ENCODE results near the gene PCDHGA6. TPM values are rescaled to one million over a fixed set of nuclear protein-coding genes. Genes with fewer than 3 reads are reported as not detected.
"Not testable (repeated sequence)": the region's sequence is repeated elsewhere in the genome, so short reads cannot be mapped to it uniquely, and the experiment has no call there.

PCDHGA6 gene
- total RNA-seq, 1 donor from 2014 or later: 0.41 TPM

DNA sequence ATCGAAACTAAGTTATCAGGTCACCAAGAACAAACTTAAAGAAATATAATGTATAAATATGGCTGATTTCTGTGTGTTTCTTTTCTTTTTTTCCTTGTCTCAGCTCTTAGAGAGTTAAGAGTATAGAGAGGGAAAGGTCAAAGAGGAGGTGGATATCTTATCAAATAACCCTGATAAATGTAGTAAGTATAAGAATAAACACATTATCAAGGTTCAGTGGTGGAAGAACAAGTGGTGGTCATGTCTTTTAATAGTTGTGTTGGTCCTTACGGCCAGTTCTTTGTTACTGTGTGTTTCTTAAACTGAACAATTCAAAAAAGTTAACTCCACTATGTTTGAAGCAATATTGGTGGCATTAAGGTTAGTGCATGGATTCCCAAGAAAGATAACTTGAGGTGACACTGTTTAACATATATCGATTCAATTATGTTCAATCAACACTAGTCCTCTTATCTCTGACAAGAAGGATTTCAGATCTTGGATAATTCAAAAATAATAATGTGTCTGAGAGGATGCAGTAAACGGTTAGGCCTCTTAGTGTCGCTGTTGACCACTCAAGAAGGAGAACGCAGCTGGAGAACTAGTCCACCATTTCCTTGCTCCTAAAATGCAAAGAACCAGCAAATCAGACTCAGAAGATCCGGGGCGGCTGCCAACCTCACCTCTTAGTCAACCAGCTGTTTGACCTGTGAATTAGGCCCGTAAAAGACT, 30.3 kb upstream of the PCDHGA6 start, which contains the start of gene PCDHGA3:
Gene PCDHGA3, plus strand, starts transcription at position 588 of the 711 bp plus-strand sequence. CDS start 205 bp downstream, outside the sequence.
- Mint-ChIP-seq H3K9me3 (ENCODE audit: unreplicated experiment) (peaks cover 49% of the 10 kb centered on the region), H3K4me3 (ENCODE audit: unreplicated experiment) (no peak within 1 kb of the TSS), H3K36me3 (ENCODE audit: low read depth, unreplicated experiment) (peaks cover 6% of the 10 kb centered on the region), H3K27me3 (ENCODE audit: low read depth, unreplicated experiment) (no peaks in the 10 kb centered on the region), H3K27ac (ENCODE audit: unreplicated experiment) (no peak within 1 kb of the TSS), H3K4me1 (ENCODE audit: low read depth, unreplicated experiment) (no peaks in the 10 kb centered on the region)
- TF ChIP-seq EZH2 (IDR thresholded peaks at IDR 0.05; ENCODE audit: insufficient read depth, low read length) (no peak), CTCF (IDR thresholded peaks at IDR 0.05; ENCODE audit: insufficient read depth, low read depth, low read length) (peak; percentile 41)
- DNase-seq (ENCODE audit: low read depth) (peak; percentile 55), FAIRE-seq (no peak)
- Histone ChIP-seq H3K79me2 (ENCODE audit: insufficient read depth, low read length) (no peaks in the 10 kb centered on the region), H3K4me2 (ENCODE audit: low read length) (peak within 1 kb of the TSS; percentile 66), H3K36me3 (ENCODE audit: insufficient read depth, low read length) (no peaks in the 10 kb centered on the region), H2AFZ (ENCODE audit: low read depth, low read length) (peak within 1 kb of the TSS; percentile 76), H3K9me3 (ENCODE audit: insufficient read depth, low read depth, low read length) (peaks cover 36% of the 10 kb centered on the region), H3K4me1 (ENCODE audit: insufficient read depth, low read length) (no peaks in the 10 kb centered on the region), H3K27ac (ENCODE audit: low read depth, low read length) (no peak within 1 kb of the TSS), H3K4me3 (ENCODE audit: insufficient read depth, low read depth, low read length) (peak within 1 kb of the TSS; percentile 54), H3K27me3 (ENCODE audit: insufficient read depth, low read length) (peaks cover 3% of the 10 kb centered on the region), H3K9ac (ENCODE audit: low read length) (peak within 1 kb of the TSS; percentile 53), H4K20me1 (ENCODE audit: insufficient read depth, low read length) (no peaks in the 10 kb centered on the region)

DNA sequence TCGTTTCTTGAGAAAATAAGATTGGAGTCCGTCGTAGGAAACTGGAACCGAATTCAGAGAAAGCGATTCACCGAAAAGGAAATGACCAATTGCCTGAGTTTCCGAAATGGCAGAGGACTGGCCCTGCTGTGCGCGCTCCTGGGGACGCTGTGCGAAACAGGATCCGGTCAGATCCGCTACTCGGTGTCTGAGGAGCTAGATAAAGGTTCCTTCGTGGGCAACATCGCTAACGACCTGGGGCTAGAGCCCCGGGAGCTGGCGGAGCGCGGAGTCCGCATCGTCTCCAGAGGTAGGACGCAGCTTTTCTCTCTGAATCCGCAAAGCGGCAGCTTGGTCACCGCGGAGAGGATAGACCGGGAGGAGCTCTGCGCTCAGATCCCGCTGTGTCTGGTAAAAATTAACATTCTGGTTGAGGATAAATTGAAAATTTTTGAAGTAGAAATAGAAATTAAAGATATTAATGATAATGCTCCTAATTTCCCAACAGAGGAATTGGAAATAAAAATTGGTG, 29.7 kb upstream of the PCDHGA6 start:
- H4K20me1 ChIP-seq (ENCODE audit: insufficient read depth, low read length): no peaks in the 10 kb centered on the region
- Mint-ChIP-seq H3K27ac (ENCODE audit: unreplicated experiment) (no peak overlapping the region), H3K4me3 (ENCODE audit: unreplicated experiment) (no peak overlapping the region), H3K4me1 (ENCODE audit: low read depth, unreplicated experiment) (no peaks in the 10 kb centered on the region), H3K27me3 (ENCODE audit: low read depth, unreplicated experiment) (no peaks in the 10 kb centered on the region), H3K36me3 (ENCODE audit: low read depth, unreplicated experiment) (peaks cover 6% of the 10 kb centered on the region), H3K9me3 (ENCODE audit: unreplicated experiment) (peaks cover 44% of the 10 kb centered on the region)
- H3K4me3 ChIP-seq (ENCODE audit: insufficient read depth, low read depth, low read length): peak overlapping the region; percentile 54
- peaks cover 33% of the 10 kb centered on the region for H3K9me3 ChIP-seq (ENCODE audit: insufficient read depth, low read depth, low read length)
- H3K36me3 ChIP-seq (ENCODE audit: insufficient read depth, low read length): no peaks in the 10 kb centered on the region
- no peak for FAIRE-seq
- TF ChIP-seq EZH2 (IDR thresholded peaks at IDR 0.05; ENCODE audit: insufficient read depth, low read length) (no peak), CTCF (IDR thresholded peaks at IDR 0.05; ENCODE audit: insufficient read depth, low read depth, low read length) (no peak)
- peak overlapping the region; percentile 76 for H2AFZ ChIP-seq (ENCODE audit: low read depth, low read length)
- H3K4me2 ChIP-seq (ENCODE audit: low read length): peak overlapping the region; percentile 66
- no peak for DNase-seq (ENCODE audit: low read depth)
- H3K27ac ChIP-seq (ENCODE audit: low read depth, low read length): no peak overlapping the region
- H3K79me2 ChIP-seq (ENCODE audit: insufficient read depth, low read length): no peaks in the 10 kb centered on the region
- H3K27me3 ChIP-seq (ENCODE audit: insufficient read depth, low read length): peaks cover 3% of the 10 kb centered on the region
- H3K4me1 ChIP-seq (ENCODE audit: insufficient read depth, low read length): no peaks in the 10 kb centered on the region
- H3K9ac ChIP-seq (ENCODE audit: low read length): peak overlapping the region; percentile 53

- Mint-ChIP-seq H3K27ac (ENCODE audit: unreplicated experiment) (no peak overlapping the region), H3K36me3 (ENCODE audit: low read depth, unreplicated experiment) (peaks cover 3% of the 10 kb centered on the region), H3K4me3 (ENCODE audit: unreplicated experiment) (no peak overlapping the region), H3K4me1 (ENCODE audit: low read depth, unreplicated experiment) (no peaks in the 10 kb centered on the region), H3K9me3 (ENCODE audit: unreplicated experiment) (peaks cover 36% of the 10 kb centered on the region), H3K27me3 (ENCODE audit: low read depth, unreplicated experiment) (no peaks in the 10 kb centered on the region)
- Histone ChIP-seq H3K9me3 (ENCODE audit: insufficient read depth, low read depth, low read length) (peaks cover 24% of the 10 kb centered on the region), H4K20me1 (ENCODE audit: insufficient read depth, low read length) (no peaks in the 10 kb centered on the region), H3K79me2 (ENCODE audit: insufficient read depth, low read length) (no peaks in the 10 kb centered on the region), H3K36me3 (ENCODE audit: insufficient read depth, low read length) (no peaks in the 10 kb centered on the region), H2AFZ (ENCODE audit: low read depth, low read length) (no peak overlapping the region), H3K27ac (ENCODE audit: low read depth, low read length) (no peak overlapping the region), H3K4me2 (ENCODE audit: low read length) (no peak overlapping the region), H3K27me3 (ENCODE audit: insufficient read depth, low read length) (peaks cover 3% of the 10 kb centered on the region), H3K4me3 (ENCODE audit: insufficient read depth, low read depth, low read length) (no peak overlapping the region), H3K4me1 (ENCODE audit: insufficient read depth, low read length) (no peaks in the 10 kb centered on the region), H3K9ac (ENCODE audit: low read length) (no peak overlapping the region)
- FAIRE-seq (no peak), DNase-seq (ENCODE audit: low read depth) (no peak)
- no peak for TF ChIP-seq CTCF (IDR thresholded peaks at IDR 0.05; ENCODE audit: insufficient read depth, low read depth, low read length)
- no peak for TF ChIP-seq EZH2 (IDR thresholded peaks at IDR 0.05; ENCODE audit: insufficient read depth, low read length)
Observed at GRCh38 chr5:141345327-141345726, 28.4 kb upstream of the PCDHGA6 start.

- not testable (repeated sequence) for H3K9ac ChIP-seq (ENCODE audit: low read length); H4K20me1 ChIP-seq (ENCODE audit: insufficient read depth, low read length); H3K27ac Mint-ChIP-seq (ENCODE audit: unreplicated experiment); H3K79me2 ChIP-seq (ENCODE audit: insufficient read depth, low read length); H3K4me3 ChIP-seq (ENCODE audit: insufficient read depth, low read depth, low read length); H3K36me3 ChIP-seq (ENCODE audit: insufficient read depth, low read length); H3K27ac ChIP-seq (ENCODE audit: low read depth, low read length); H3K4me2 ChIP-seq (ENCODE audit: low read length); H3K27me3 Mint-ChIP-seq (ENCODE audit: low read depth, unreplicated experiment); H3K27me3 ChIP-seq (ENCODE audit: insufficient read depth, low read length); FAIRE-seq; DNase-seq (ENCODE audit: low read depth); H3K4me1 ChIP-seq (ENCODE audit: insufficient read depth, low read length); H3K36me3 Mint-ChIP-seq (ENCODE audit: low read depth, unreplicated experiment); H3K4me1 Mint-ChIP-seq (ENCODE audit: low read depth, unreplicated experiment); H2AFZ ChIP-seq (ENCODE audit: low read depth, low read length); H3K4me3 Mint-ChIP-seq (ENCODE audit: unreplicated experiment)
- H3K9me3 Mint-ChIP-seq (ENCODE audit: unreplicated experiment): peaks cover 36% of the 10 kb centered on the region
- peaks cover 29% of the 10 kb centered on the region for H3K9me3 ChIP-seq (ENCODE audit: insufficient read depth, low read depth, low read length)
Observed at GRCh38 chr5:141346017-141346416, 27.7 kb upstream of the PCDHGA6 start.

All from astrocyte (in vitro differentiated cells and primary cell).